Stimulated activated CD8-positive, alpha-beta memory T cell treated with anti-CD3 and anti-CD28 coated beads, Interleukin-7, amount 100 ng/mL, for 4 hours (primary cell): Measurements from ENCODE around the gene PMFBP1.

Experiments
- DNase-seq, 2 donors: peaks; one replicate each; pipeline ENCODE4 v3.0.0-alpha.2; 2020; ENCODE audit warnings: low read depth in 2 of 2

PMFBP1 gene

GRCh38 chr16:72129976-72130656 is 41.8 kb downstream of the PMFBP1 start:
- no peak for DNase-seq

- no peak for DNase-seq
Observed at GRCh38 chr16:72128701-72129100, 43.3 kb downstream of the PMFBP1 start.

GRCh38 chr16:72126429-72126765 is 45.6 kb downstream of the PMFBP1 start:
- no peak for DNase-seq

GRCh38 chr16:72125635-72126428 is 46.1 kb downstream of the PMFBP1 start:
- no peak for DNase-seq

GRCh38 chr16:72124761-72125634 is 47.0 kb downstream of the PMFBP1 start:
- peak; percentile 22 to 24 for DNase-seq

- DNase-seq: no peak
Observed at GRCh38 chr16:72124148-72124547, 47.8 kb downstream of the PMFBP1 start.

GRCh38 chr16:72123426-72123825 is 48.5 kb downstream of the PMFBP1 start:
- DNase-seq: no peak

GRCh38 chr16:72122916-72123315 is 49.0 kb downstream of the PMFBP1 start:
- DNase-seq: no peak

- no peak for DNase-seq
Observed at GRCh38 chr16:72122308-72122707, 49.6 kb downstream of the PMFBP1 start.

- no peak for DNase-seq
Observed at GRCh38 chr16:72120026-72120425, 51.9 kb downstream of the PMFBP1 start.

GRCh38 chr16:72113616-72113945 is 58.4 kb downstream of the PMFBP1 start:
- no peak for DNase-seq

GRCh38 chr16:72112906-72113615 is 58.9 kb downstream of the PMFBP1 start:
- no peak for DNase-seq

GRCh38 chr16:72112452-72112792 is 59.5 kb downstream of the PMFBP1 start:
- DNase-seq: no peak

- no peak for DNase-seq
Observed at GRCh38 chr16:72111657-72112451, 60.1 kb downstream of the PMFBP1 start.

GRCh38 chr16:72110662-72111615 is 61.0 kb downstream of the PMFBP1 start:
- DNase-seq: no peak

- no peak for DNase-seq
Observed at GRCh38 chr16:72109966-72110530, 61.9 kb downstream of the PMFBP1 start.

GRCh38 chr16:72109300-72109699 is 62.7 kb downstream of the PMFBP1 start:
- DNase-seq: no peak

GRCh38 chr16:72108353-72109102 is 63.4 kb downstream of the PMFBP1 start:
- no peak for DNase-seq

- no peak for DNase-seq
Observed at GRCh38 chr16:72107371-72107770, 64.6 kb downstream of the PMFBP1 start.
